GM18858 (cell line): Measurements from ENCODE around the gene GTF2F2.

Experiments used
- ATAC-seq: cut with Tn5 transposase; IDR thresholded peaks from one replicate; pipeline ENCODE4 v1.9.1; 2021; ENCODE audit not compliant: unreplicated experiment

The GTF2F2 gene

DNA sequence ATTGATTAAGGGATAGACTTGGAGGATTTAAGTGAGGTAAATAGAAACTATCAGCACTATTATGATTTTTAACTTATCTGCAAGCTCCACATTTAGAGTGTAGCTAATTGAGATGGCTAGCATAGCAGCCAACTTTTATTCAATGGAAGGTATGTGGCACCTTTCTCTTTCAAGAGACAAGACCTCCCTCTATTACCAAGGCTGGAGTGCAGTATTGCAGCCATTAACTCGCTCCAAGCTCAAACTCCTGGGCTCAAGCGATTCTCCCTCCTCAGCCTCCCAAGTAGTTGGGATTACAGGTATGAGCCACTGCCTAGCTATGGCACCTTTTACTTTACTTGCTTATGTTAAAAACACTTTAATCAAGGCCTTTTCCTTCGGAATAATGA, 212.5 kb downstream of the GTF2F2 start:
- no peak for ATAC-seq

DNA sequence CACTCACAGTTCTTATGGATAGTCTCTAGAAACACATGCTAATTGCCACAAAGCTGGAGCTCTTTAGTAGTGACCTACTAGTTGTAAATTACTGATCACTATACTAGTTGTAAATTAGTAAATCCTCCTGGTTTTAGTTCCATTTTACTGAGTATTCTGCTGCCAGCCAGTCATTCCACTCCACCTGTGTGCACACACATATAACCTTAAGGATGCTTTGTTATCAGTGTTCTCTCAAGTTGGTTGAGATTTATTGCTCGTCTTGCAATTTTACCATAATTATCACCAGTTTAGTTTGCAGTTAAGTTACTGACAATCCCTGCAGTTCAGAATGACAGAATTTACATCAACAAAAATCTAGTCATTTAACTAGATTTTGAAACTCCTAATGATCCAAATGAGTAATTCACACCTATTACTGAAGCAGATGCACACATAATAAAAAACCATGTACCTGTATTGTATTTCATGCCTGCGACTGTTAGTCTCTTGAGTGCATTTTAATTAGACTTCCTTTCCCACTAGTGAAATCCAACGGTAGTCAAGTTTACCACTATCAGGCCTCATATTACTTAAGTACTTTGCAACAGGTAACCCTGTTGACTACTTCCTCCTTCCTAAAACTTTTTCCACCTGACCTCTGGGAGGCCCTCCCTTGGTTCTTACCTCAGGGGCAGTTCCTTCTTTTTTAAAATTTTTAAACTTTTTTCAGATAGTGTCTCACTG, 213.1 kb downstream of the GTF2F2 start:
- ATAC-seq, result no peak
